ENCODE data around the gene GSTA2. TPM values are rescaled to one million over a fixed set of nuclear protein-coding genes. Genes with fewer than 3 reads are reported as not detected.

The GSTA2 gene
- total and polyA plus RNA-seq, 2 of the 13 experiments (the other 11 are each of a cell fraction or from before 2014, with no cell fraction given): 0.75 to 13.7 TPM

GRCh38 chr6:52725535-52726192, 37.6 kb downstream of the GSTA2 start (continued):
- TF ChIP-seq, protein P1, sequence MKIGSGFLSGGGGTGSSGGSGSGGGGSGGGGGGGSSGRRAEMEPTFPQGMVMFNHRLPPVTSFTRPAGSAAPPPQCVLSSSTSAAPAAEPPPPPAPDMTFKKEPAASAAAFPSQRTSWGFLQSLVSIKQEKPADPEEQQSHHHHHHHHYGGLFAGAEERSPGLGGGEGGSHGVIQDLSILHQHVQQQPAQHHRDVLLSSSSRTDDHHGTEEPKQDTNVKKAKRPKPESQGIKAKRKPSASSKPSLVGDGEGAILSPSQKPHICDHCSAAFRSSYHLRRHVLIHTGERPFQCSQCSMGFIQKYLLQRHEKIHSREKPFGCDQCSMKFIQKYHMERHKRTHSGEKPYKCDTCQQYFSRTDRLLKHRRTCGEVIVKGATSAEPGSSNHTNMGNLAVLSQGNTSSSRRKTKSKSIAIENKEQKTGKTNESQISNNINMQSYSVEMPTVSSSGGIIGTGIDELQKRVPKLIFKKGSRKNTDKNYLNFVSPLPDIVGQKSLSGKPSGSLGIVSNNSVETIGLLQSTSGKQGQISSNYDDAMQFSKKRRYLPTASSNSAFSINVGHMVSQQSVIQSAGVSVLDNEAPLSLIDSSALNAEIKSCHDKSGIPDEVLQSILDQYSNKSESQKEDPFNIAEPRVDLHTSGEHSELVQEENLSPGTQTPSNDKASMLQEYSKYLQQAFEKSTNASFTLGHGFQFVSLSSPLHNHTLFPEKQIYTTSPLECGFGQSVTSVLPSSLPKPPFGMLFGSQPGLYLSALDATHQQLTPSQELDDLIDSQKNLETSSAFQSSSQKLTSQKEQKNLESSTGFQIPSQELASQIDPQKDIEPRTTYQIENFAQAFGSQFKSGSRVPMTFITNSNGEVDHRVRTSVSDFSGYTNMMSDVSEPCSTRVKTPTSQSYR (CRISPR knock-in tag; IDR thresholded peaks at IDR 0.05; ENCODE audit: borderline replicate concordance): peak; percentile 69; the same call in 1 of the 2 replicates
- peak; percentile 97 for TF ChIP-seq MED8 (CRISPR knock-in tag; IDR thresholded peaks at IDR 0.05; ENCODE audit: insufficient replicate concordance)
- TF ChIP-seq ATRX (CRISPR knock-in tag; IDR thresholded peaks at IDR 0.05; ENCODE audit: borderline replicate concordance): no peak
- TF ChIP-seq ZFY (CRISPR knock-in tag; IDR thresholded peaks at IDR 0.05): peak; percentile 30; the same call in 1 of the 2 replicates
- TF ChIP-seq ZNF20 (CRISPR knock-in tag; IDR thresholded peaks at IDR 0.05): 0 out of 2 replicates have a peak, but pooled peaks have one; percentile 50
- TF ChIP-seq REST (IDR thresholded peaks at IDR 0.05; ENCODE audit: borderline replicate concordance in 1 of 2, low read depth in 1 of 2, low read length in 2 of 2): peak in 1 of 2 experiments; percentile 81; a peak in 2 of 4 replicates
- TF ChIP-seq ZNF44 (CRISPR knock-in tag; IDR thresholded peaks at IDR 0.05): no peak
- TF ChIP-seq, protein P2, sequence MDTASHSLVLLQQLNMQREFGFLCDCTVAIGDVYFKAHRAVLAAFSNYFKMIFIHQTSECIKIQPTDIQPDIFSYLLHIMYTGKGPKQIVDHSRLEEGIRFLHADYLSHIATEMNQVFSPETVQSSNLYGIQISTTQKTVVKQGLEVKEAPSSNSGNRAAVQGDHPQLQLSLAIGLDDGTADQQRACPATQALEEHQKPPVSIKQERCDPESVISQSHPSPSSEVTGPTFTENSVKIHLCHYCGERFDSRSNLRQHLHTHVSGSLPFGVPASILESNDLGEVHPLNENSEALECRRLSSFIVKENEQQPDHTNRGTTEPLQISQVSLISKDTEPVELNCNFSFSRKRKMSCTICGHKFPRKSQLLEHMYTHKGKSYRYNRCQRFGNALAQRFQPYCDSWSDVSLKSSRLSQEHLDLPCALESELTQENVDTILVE (CRISPR knock-in tag; IDR thresholded peaks at IDR 0.05): peak; percentile 92; the same call in 1 of the 2 replicates
- peak; percentile 90 for TF ChIP-seq FOSL1 (CRISPR knock-in tag; IDR thresholded peaks at IDR 0.05; ENCODE audit: borderline replicate concordance)
- TF ChIP-seq HOXA9 (CRISPR knock-in tag; IDR thresholded peaks at IDR 0.05; ENCODE audit: borderline replicate concordance): peak; percentile 18; the same call in 1 of the 2 replicates
- TF ChIP-seq, protein P3, sequence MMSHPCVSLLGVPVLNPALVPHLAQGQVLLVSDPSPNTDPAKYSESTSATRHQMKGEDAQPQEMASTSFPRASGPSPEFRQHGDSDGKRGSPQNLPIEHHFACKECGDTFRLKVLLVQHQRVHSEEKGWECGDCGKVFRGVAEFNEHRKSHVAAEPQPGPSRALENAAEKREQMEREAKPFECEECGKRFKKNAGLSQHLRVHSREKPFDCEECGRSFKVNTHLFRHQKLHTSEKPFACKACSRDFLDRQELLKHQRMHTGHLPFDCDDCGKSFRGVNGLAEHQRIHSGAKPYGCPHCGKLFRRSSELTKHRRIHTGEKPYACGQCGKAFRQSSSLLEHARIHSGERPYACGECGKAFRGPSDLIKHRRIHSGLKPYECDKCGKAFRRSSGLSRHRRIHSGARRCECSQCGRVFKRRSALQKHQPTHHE (CRISPR knock-in tag; IDR thresholded peaks at IDR 0.05; ENCODE audit: borderline replicate concordance): peak; percentile 69; the same call in 1 of the 2 replicates
- peak; percentile 53 for TF ChIP-seq NFYC (CRISPR knock-in tag; IDR thresholded peaks at IDR 0.05)
- peak; percentile 82; the same call in 1 of the 2 replicates for TF ChIP-seq ZNF841 (CRISPR knock-in tag; IDR thresholded peaks at IDR 0.05; ENCODE audit: borderline replicate concordance)
- TF ChIP-seq KDM3A (CRISPR knock-in tag; IDR thresholded peaks at IDR 0.05; ENCODE audit: low read depth): peak; percentile 84; the same call in 1 of the 2 replicates
- TF ChIP-seq ZNF230 (CRISPR knock-in tag; IDR thresholded peaks at IDR 0.05): peak; percentile 76; the same call in 1 of the 2 replicates
- no peak for TF ChIP-seq ZNF282 (IDR thresholded peaks at IDR 0.05; ENCODE audit: partially characterized antibody)
- TF ChIP-seq SOX5 (CRISPR knock-in tag; IDR thresholded peaks at IDR 0.05; ENCODE audit: borderline replicate concordance): peak; percentile 96
- no peak for TF ChIP-seq ZFP90 (CRISPR knock-in tag; IDR thresholded peaks at IDR 0.05; ENCODE audit: borderline replicate concordance)
